ENCODE results near the gene CCDC192.

GRCh38 chr5:127769386-127769785, 66.2 kb downstream of the CCDC192 start:
- TF ChIP-seq CTCF (conservative IDR thresholded peaks at IDR 0.05; ENCODE audit: low read depth, low read length) (no peak), ELK1 (IDR thresholded peaks at IDR 0.05; ENCODE audit: borderline replicate concordance, low read depth, low read length) (no peak), CEBPB (IDR thresholded peaks at IDR 0.05; ENCODE audit: low read depth, low read length) (no peak), RFX5 (IDR thresholded peaks at IDR 0.05; ENCODE audit: low read depth, low read length) (no peak), USF2 (IDR thresholded peaks at IDR 0.05; ENCODE audit: low read depth, low read length) (no peak), MAZ (IDR thresholded peaks at IDR 0.05; ENCODE audit: borderline replicate concordance, low read depth, low read length) (no peak), FOS (IDR thresholded peaks at IDR 0.05; ENCODE audit: low read depth, low read length) (no peak), RCOR1 (IDR thresholded peaks at IDR 0.05; ENCODE audit: insufficient replicate concordance, low read length) (no peak), MXI1 (IDR thresholded peaks at IDR 0.05; ENCODE audit: borderline replicate concordance, low read depth, low read length) (no peak), SMC3 (IDR thresholded peaks at IDR 0.05; ENCODE audit: low read depth, low read length) (no peak), POLR2A (IDR thresholded peaks at IDR 0.05; ENCODE audit: low read depth, low read length) (no peak), RAD21 (IDR thresholded peaks at IDR 0.05; ENCODE audit: low read length) (no peak), MAFK (IDR thresholded peaks at IDR 0.05; ENCODE audit: low read depth, low read length) (no peak)

Data from IMR-90 (cell line).